Ectodermal cell (in vitro differentiated cells): Measurements from ENCODE around the gene PRKCB.
A peak's percentile ranks its signal among the peaks of the same experiment; 100 is the strongest.

Source experiments
- H3K27ac ChIP-seq: 2 replicates; pipeline ENCODE4 v1.7.0; 2013; ENCODE audit warnings: mild to moderate bottlenecking, low read depth, low read length; ENCODE audit not compliant: insufficient read depth, poor library complexity, severe bottlenecking
- H3K27me3 ChIP-seq: 2 replicates; pipeline ENCODE4 v1.7.0; 2013; ENCODE audit warnings: mild to moderate bottlenecking, low read length; ENCODE audit not compliant: insufficient read depth, control insufficient read depth, poor library complexity, severe bottlenecking
- H3K36me3 ChIP-seq: one replicate; pipeline ENCODE4 v1.7.0; 2013; ENCODE audit warnings: low read length; ENCODE audit not compliant: control insufficient read depth, insufficient read depth
- H3K4me1 ChIP-seq: one replicate; pipeline ENCODE4 v1.7.0; 2013; ENCODE audit warnings: low read length; ENCODE audit not compliant: control insufficient read depth, insufficient read depth
- H3K4me3 ChIP-seq: 2 replicates; pipeline ENCODE4 v1.7.0; 2013; ENCODE audit warnings: low read depth, low read length, control low read depth; ENCODE audit not compliant: insufficient read depth
- H3K9me3 ChIP-seq: 2 replicates; pipeline ENCODE4 v1.7.0; 2013; ENCODE audit warnings: mild to moderate bottlenecking, low read length, moderate library complexity; ENCODE audit not compliant: control insufficient read depth
- WGBS, 2 experiments: methylation state at CpG; one replicate each; pipeline ENCODE4 v1.1.7; 2013; ENCODE audit warnings: missing lambda C conversion rate in 2 of 2; 5-methylcytosine and 5-hydroxymethylcytosine counted together

Gene PRKCB

GRCh38 chr16:24046442-24046841 lies 210.7 kb downstream of the PRKCB start:
- no peaks in the 10 kb centered on the region for H3K27me3 ChIP-seq
- no peak overlapping the region for H3K27ac ChIP-seq
- H3K9me3 ChIP-seq, result no peaks in the 10 kb centered on the region
- WGBS, 2 experiments, result 23 to 27% methylated on average over 4 of the region's 4 CpGs
- no peak overlapping the region for H3K4me3 ChIP-seq
- no peaks in the 10 kb centered on the region for H3K36me3 ChIP-seq
- H3K4me1 ChIP-seq, result no peaks in the 10 kb centered on the region

GRCh38 chr16:24049113-24049512 lies 213.3 kb downstream of the PRKCB start:
- Histone ChIP-seq H3K9me3 (no peaks in the 10 kb centered on the region), H3K27me3 (no peaks in the 10 kb centered on the region), H3K4me1 (no peaks in the 10 kb centered on the region), H3K36me3 (no peaks in the 10 kb centered on the region), H3K27ac (no peak overlapping the region), H3K4me3 (no peak overlapping the region)
- WGBS, 2 experiments, result 91 to 98% methylated on average over 5 of the region's 5 CpGs

- WGBS, 2 experiments, result 76 to 78% methylated on average over 5 of the region's 5 CpGs
- H3K4me3 ChIP-seq, result no peak overlapping the region
- H3K36me3 ChIP-seq, result no peaks in the 10 kb centered on the region
- H3K27me3 ChIP-seq, result no peaks in the 10 kb centered on the region
- peaks cover 13% of the 10 kb centered on the region for H3K4me1 ChIP-seq
- H3K27ac ChIP-seq, result no peak overlapping the region
- H3K9me3 ChIP-seq, result no peaks in the 10 kb centered on the region
Observed at GRCh38 chr16:24051125-24051524, 215.3 kb downstream of the PRKCB start.

- Histone ChIP-seq H3K27me3 (no peaks in the 10 kb centered on the region), H3K27ac (no peak overlapping the region), H3K36me3 (no peaks in the 10 kb centered on the region), H3K4me3 (no peak overlapping the region), H3K4me1 (peaks cover 13% of the 10 kb centered on the region), H3K9me3 (no peaks in the 10 kb centered on the region)
- WGBS, 2 experiments, result 88% methylated on average over 9 of the region's 9 CpGs
Observed at GRCh38 chr16:24052329-24053098, 216.7 kb downstream of the PRKCB start.

- 93 to 94% methylated on average over 8 of the region's 8 CpGs for WGBS, 2 experiments
- H3K4me1 ChIP-seq, result peaks cover 20% of the 10 kb centered on the region
- no peak overlapping the region for H3K4me3 ChIP-seq
- H3K27ac ChIP-seq, result no peak overlapping the region
- no peaks in the 10 kb centered on the region for H3K27me3 ChIP-seq
- no peaks in the 10 kb centered on the region for H3K36me3 ChIP-seq
- H3K9me3 ChIP-seq, result no peaks in the 10 kb centered on the region
Observed at GRCh38 chr16:24053099-24053946, 217.5 kb downstream of the PRKCB start.

- 17 to 18% methylated on average over 12 of the region's 12 CpGs for WGBS, 2 experiments
- Histone ChIP-seq H3K36me3 (no peaks in the 10 kb centered on the region), H3K27me3 (no peaks in the 10 kb centered on the region), H3K4me3 (no peak overlapping the region), H3K9me3 (no peaks in the 10 kb centered on the region), H3K27ac (peak overlapping the region; percentile 61), H3K4me1 (peaks cover 22% of the 10 kb centered on the region)
Observed at GRCh38 chr16:24054741-24055491, 219.1 kb downstream of the PRKCB start.

DNA sequence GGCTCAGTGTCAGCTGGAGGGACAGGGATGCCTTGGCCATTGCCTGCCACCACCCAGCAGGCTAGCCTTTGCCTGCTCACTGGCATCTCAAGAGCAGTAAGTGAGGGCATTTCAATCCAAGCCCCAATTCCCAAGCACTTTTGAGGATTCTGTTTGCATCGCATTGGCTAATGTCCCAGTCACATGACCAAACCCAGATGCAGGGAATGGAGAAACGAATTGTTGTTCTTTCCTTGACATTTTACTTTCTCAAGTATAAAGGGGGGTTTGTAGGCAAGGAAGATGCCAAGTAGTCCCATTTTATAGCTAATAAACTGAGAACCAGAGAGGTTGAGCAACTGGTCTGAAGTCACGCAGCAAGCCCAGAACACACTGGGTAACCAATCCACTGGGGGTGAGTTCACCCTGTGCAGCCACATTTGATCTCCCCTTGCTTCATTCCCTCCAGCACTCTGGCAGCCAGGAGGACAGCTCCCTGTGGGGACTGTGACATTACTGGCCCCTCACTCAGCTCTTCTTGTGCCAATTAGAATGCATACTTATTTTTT lies 226.6 kb downstream of the PRKCB start:
- Histone ChIP-seq H3K4me3 (no peak overlapping the region), H3K9me3 (no peaks in the 10 kb centered on the region), H3K27me3 (no peaks in the 10 kb centered on the region), H3K27ac (no peak overlapping the region), H3K36me3 (no peaks in the 10 kb centered on the region), H3K4me1 (peaks cover 9% of the 10 kb centered on the region)
- 97 to 98% methylated on average over 3 of the region's 3 CpGs for WGBS, 2 experiments

- Histone ChIP-seq H3K36me3 (no peaks in the 10 kb centered on the region), H3K9me3 (no peaks in the 10 kb centered on the region), H3K27ac (no peak overlapping the region), H3K27me3 (no peaks in the 10 kb centered on the region), H3K4me1 (no peaks in the 10 kb centered on the region), H3K4me3 (no peak overlapping the region)
- 93 to 94% methylated on average over 6 of the region's 6 CpGs for WGBS, 2 experiments
Observed at GRCh38 chr16:24069036-24069590, 233.3 kb downstream of the PRKCB start.

DNA sequence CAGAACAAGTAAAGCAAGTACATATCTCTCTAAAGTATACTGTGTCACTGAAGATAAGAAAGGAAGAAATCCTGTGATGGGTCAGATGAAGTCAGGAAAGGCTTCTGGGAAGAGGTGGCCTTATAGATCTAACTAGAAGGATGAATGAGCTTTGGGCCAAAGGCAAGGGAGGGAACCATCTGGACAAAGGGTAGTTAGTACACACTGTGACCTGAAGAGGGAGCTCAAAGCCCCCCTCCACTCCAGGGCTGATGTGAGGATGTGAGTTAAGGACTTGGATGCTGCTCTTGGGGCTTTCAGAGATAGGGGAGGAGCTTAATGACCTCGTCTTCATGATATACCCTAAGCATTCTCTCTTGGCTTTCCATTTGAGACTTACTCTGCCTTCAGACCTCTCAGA lies 235.1 kb downstream of the PRKCB start:
- H3K4me1 ChIP-seq, result peaks cover under 1% of the 10 kb centered on the region
- no peak overlapping the region for H3K4me3 ChIP-seq
- no peaks in the 10 kb centered on the region for H3K27me3 ChIP-seq
- no peaks in the 10 kb centered on the region for H3K36me3 ChIP-seq
- no peak overlapping the region for H3K27ac ChIP-seq
- 17 to 20% methylated on average over 1 of the region's 1 CpG for WGBS, 2 experiments
- no peaks in the 10 kb centered on the region for H3K9me3 ChIP-seq
